Dendritic cell treated with granulocyte-macrophage colony-stimulating factor and Interleukin-4, amounts not matched to agents 40 ng/mL and 50 ng/mL, for 4 days (primary cell): ENCODE data around the gene IGF2R.
"Not testable (repeated sequence)": the region's sequence is repeated elsewhere in the genome, so short reads cannot be mapped to it uniquely, and the experiment has no call there.

Source experiments
- H3K27ac Mint-ChIP-seq: one replicate; pipeline ENCODE4 v1.8.0; 2022; ENCODE audit warnings: mild to moderate bottlenecking, mixed read lengths
- H3K27me3 Mint-ChIP-seq: one replicate; pipeline ENCODE4 v1.8.0; 2022; ENCODE audit warnings: mild to moderate bottlenecking, mixed read lengths
- H3K36me3 Mint-ChIP-seq: one replicate; pipeline ENCODE4 v1.8.0; 2022; ENCODE audit warnings: low read depth, mixed read lengths
- H3K4me1 Mint-ChIP-seq: one replicate; pipeline ENCODE4 v1.8.0; 2022; ENCODE audit warnings: low read depth, mixed read lengths
- H3K4me3 Mint-ChIP-seq: one replicate; pipeline ENCODE4 v1.8.0; 2022; ENCODE audit warnings: mild to moderate bottlenecking, moderate library complexity, mixed read lengths
- H3K9me3 Mint-ChIP-seq: one replicate; pipeline ENCODE4 v1.8.0; 2022; ENCODE audit warnings: mixed read lengths
- intact Hi-C: fragments of 100-400 bp; cut with micrococcal nuclease; formaldehyde crosslinking; loops from one replicate; pipeline ENCODE4 v1.15.0; 2022

The IGF2R gene

GRCh38 chr6:160118620-160119229 lies 149.8 kb downstream of the IGF2R start:
- H3K27ac Mint-ChIP-seq: no peak overlapping the region
- intact Hi-C loops: no loop called here

GRCh38 chr6:160120087-160120486 lies 151.2 kb downstream of the IGF2R start:
- Mint-ChIP-seq H3K4me3 (no peak overlapping the region), H3K4me1 (no peaks in the 10 kb centered on the region), H3K27ac (no peak overlapping the region), H3K9me3 (peaks cover 12% of the 10 kb centered on the region), H3K27me3 (peaks cover 5% of the 10 kb centered on the region), H3K36me3 (no peaks in the 10 kb centered on the region)
- intact Hi-C loops: no loop called here

More at GRCh38 chr6:160118620-160119229, 149.8 kb downstream of the IGF2R start:
- H3K4me1 Mint-ChIP-seq: no peaks in the 10 kb centered on the region
- no peak overlapping the region for H3K4me3 Mint-ChIP-seq
- H3K9me3 Mint-ChIP-seq: peaks cover 12% of the 10 kb centered on the region
- peaks cover 3% of the 10 kb centered on the region for H3K36me3 Mint-ChIP-seq
- H3K27me3 Mint-ChIP-seq: peaks cover 1% of the 10 kb centered on the region

- no peaks in the 10 kb centered on the region for H3K36me3 Mint-ChIP-seq
- no peak within 1 kb of the TSS for H3K27ac Mint-ChIP-seq
- intact Hi-C loops: no loop called here
- no peaks in the 10 kb centered on the region for H3K4me1 Mint-ChIP-seq
- peaks cover 5% of the 10 kb centered on the region for H3K27me3 Mint-ChIP-seq
- peaks cover 12% of the 10 kb centered on the region for H3K9me3 Mint-ChIP-seq
- no peak within 1 kb of the TSS for H3K4me3 Mint-ChIP-seq
Observed at GRCh38 chr6:160121558-160121957, 152.7 kb downstream of the IGF2R start, which contains the start of gene SLC22A1. TSS of gene SLC22A1 (plus strand) at chr6:160121815. CDS start at chr6:160121936, 121 bp downstream.

GRCh38 chr6:160121981-160122380 lies 153.1 kb downstream of the IGF2R start:
- Mint-ChIP-seq H3K27ac (no peak overlapping the region), H3K4me1 (no peaks in the 10 kb centered on the region), H3K9me3 (peaks cover 12% of the 10 kb centered on the region), H3K4me3 (no peak overlapping the region), H3K27me3 (peaks cover 5% of the 10 kb centered on the region), H3K36me3 (no peaks in the 10 kb centered on the region)
- intact Hi-C loops: no loop called here

- H3K27ac Mint-ChIP-seq: no peak overlapping the region
Observed at GRCh38 chr6:160122744-160123143, 153.9 kb downstream of the IGF2R start.

GRCh38 chr6:160124007-160124406 lies 155.1 kb downstream of the IGF2R start:
- Mint-ChIP-seq H3K27ac (no peak overlapping the region), H3K36me3 (no peaks in the 10 kb centered on the region), H3K9me3 (no peaks in the 10 kb centered on the region), H3K27me3 (peaks cover 7% of the 10 kb centered on the region), H3K4me3 (no peak overlapping the region), H3K4me1 (no peaks in the 10 kb centered on the region)
- intact Hi-C loops: no loop called here

More at GRCh38 chr6:160122744-160123143, 153.9 kb downstream of the IGF2R start:
- Mint-ChIP-seq H3K27me3 (peaks cover 5% of the 10 kb centered on the region), H3K36me3 (no peaks in the 10 kb centered on the region), H3K4me1 (no peaks in the 10 kb centered on the region), H3K9me3 (peaks cover 6% of the 10 kb centered on the region), H3K4me3 (no peak overlapping the region)
- intact Hi-C loops: no loop called here

GRCh38 chr6:160124605-160125004 lies 155.7 kb downstream of the IGF2R start:
- intact Hi-C loops: no loop called here
- Mint-ChIP-seq H3K27me3 (peaks cover 8% of the 10 kb centered on the region), H3K9me3 (no peaks in the 10 kb centered on the region), H3K36me3 (no peaks in the 10 kb centered on the region), H3K4me3 (no peak overlapping the region), H3K27ac (no peak overlapping the region), H3K4me1 (no peaks in the 10 kb centered on the region)

GRCh38 chr6:160125105-160125504 lies 156.2 kb downstream of the IGF2R start:
- intact Hi-C loops, H3K27ac Mint-ChIP-seq, H3K27me3 Mint-ChIP-seq, H3K4me3 Mint-ChIP-seq, H3K4me1 Mint-ChIP-seq, H3K9me3 Mint-ChIP-seq, H3K36me3 Mint-ChIP-seq: not testable (repeated sequence)

- H3K27me3 Mint-ChIP-seq: peaks cover 11% of the 10 kb centered on the region
- H3K4me1 Mint-ChIP-seq: no peaks in the 10 kb centered on the region
- no peaks in the 10 kb centered on the region for H3K9me3 Mint-ChIP-seq
- no peaks in the 10 kb centered on the region for H3K36me3 Mint-ChIP-seq
- no peak overlapping the region for H3K4me3 Mint-ChIP-seq
- no peak overlapping the region for H3K27ac Mint-ChIP-seq
- intact Hi-C loops: no loop called here
Observed at GRCh38 chr6:160127270-160128124, 158.6 kb downstream of the IGF2R start.

GRCh38 chr6:160128125-160128683 lies 159.3 kb downstream of the IGF2R start:
- no peaks in the 10 kb centered on the region for H3K9me3 Mint-ChIP-seq
- no peak overlapping the region for H3K4me3 Mint-ChIP-seq
- peaks cover 12% of the 10 kb centered on the region for H3K27me3 Mint-ChIP-seq
- no peak overlapping the region for H3K27ac Mint-ChIP-seq
- intact Hi-C loops: no loop called here
- H3K36me3 Mint-ChIP-seq: no peaks in the 10 kb centered on the region
- no peaks in the 10 kb centered on the region for H3K4me1 Mint-ChIP-seq

- no peaks in the 10 kb centered on the region for H3K9me3 Mint-ChIP-seq
- H3K4me3 Mint-ChIP-seq: no peak overlapping the region
- no peaks in the 10 kb centered on the region for H3K36me3 Mint-ChIP-seq
- no peaks in the 10 kb centered on the region for H3K4me1 Mint-ChIP-seq
- peaks cover 16% of the 10 kb centered on the region for H3K27me3 Mint-ChIP-seq
- intact Hi-C loops: no loop called here
- no peak overlapping the region for H3K27ac Mint-ChIP-seq
Observed at GRCh38 chr6:160128879-160129516, 160.1 kb downstream of the IGF2R start.

GRCh38 chr6:160129881-160130615 lies 161.2 kb downstream of the IGF2R start:
- Mint-ChIP-seq H3K4me1 (no peaks in the 10 kb centered on the region), H3K27me3 (peaks cover 13% of the 10 kb centered on the region), H3K4me3 (no peak overlapping the region), H3K36me3 (no peaks in the 10 kb centered on the region), H3K9me3 (no peaks in the 10 kb centered on the region), H3K27ac (no peak overlapping the region)
- intact Hi-C loops: no loop called here

- Mint-ChIP-seq H3K4me1 (no peaks in the 10 kb centered on the region), H3K9me3 (no peaks in the 10 kb centered on the region), H3K4me3 (no peak overlapping the region), H3K36me3 (no peaks in the 10 kb centered on the region), H3K27ac (no peak overlapping the region), H3K27me3 (peaks cover 13% of the 10 kb centered on the region)
- intact Hi-C loops: no loop called here
Observed at GRCh38 chr6:160130729-160131484, 162.0 kb downstream of the IGF2R start.
